GM18526 (cell line): Measurements from ENCODE around the gene TTPAL.

Experiments used
- POLR2A ChIP-seq: IDR thresholded peaks from 3 replicates; pipeline ENCODE4 v1.6.1; 2011; ENCODE audit not compliant: insufficient read length; ENCODE audit errors: extremely low read depth

TTPAL gene

DNA sequence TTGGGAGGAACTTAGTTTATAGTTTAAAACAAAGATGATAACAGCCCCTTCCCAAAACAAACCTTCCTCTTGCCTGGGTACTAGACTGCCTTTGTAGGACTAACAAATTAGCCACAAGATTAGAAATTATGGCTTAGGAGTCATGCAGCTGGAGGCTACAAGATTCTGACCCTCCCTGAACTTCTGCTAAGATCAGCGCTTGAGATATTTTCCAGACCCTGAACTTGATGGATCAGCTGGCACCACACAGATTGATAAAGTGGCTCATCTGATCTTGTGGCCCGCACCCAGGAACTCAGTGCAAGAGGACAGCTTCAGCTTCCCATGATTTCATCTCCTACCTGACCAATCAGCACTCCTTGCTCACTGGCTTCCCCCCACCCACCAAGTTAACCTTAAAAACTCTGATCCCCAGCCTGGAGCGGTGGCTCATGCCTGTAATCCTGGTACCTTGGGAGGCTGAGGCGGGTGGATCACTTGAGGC lies 52.1 kb downstream of the TTPAL start:
- no peak for TF ChIP-seq POLR2A

DNA sequence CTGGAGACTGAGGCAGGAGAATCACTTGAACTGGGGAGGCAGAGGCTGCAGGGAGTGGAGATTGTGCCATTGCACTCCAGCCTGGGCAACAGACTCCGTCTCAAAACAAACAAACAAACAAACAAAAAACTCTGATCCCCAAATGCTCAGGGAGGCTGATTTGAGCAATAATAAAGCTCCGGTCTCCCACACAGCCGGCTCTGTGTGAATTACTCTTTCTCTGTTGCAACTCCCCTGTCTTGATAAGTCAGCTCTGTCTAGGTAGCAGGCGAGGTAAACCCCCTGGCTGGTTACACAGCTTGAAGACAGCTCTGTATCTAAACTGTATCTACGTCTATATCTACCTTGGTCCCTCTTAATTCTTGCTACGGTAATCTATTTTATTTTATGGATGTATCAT lies 52.6 kb downstream of the TTPAL start:
- TF ChIP-seq POLR2A: no peak

DNA sequence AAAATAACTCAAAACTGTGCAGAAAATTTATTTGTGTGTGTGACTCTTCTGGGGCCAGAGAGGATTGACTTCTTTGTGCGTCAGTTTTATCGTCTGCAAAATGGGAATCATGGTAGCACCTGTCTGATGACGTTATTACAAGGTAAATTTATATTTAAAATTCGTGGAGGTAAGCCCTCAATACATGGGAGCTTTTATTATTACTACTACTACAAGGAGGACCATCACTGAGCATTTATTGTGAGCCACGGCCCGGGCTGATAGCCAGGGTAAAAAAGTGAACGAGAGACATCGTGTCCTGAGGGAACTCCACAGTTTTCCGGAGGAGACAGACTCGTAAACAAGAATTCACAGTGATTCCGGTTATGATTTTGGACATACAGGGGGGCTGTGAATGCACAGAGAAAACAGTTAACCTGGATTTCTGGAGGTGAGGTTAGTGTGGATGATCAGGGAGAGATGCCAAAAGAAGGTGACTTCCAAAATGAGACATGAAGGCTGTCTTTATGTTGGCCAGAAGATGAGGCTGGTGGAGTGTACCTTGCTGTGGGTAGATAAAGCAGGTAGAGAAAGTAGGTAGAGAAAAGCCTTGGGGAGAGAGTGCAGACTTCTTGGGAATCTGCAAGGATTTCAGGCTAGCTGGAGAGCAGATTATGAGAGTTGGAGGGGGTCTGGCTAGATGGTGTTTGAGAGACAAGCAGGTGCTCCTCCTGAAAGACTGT lies 56.7 kb downstream of the TTPAL start:
- no peak for TF ChIP-seq POLR2A

DNA sequence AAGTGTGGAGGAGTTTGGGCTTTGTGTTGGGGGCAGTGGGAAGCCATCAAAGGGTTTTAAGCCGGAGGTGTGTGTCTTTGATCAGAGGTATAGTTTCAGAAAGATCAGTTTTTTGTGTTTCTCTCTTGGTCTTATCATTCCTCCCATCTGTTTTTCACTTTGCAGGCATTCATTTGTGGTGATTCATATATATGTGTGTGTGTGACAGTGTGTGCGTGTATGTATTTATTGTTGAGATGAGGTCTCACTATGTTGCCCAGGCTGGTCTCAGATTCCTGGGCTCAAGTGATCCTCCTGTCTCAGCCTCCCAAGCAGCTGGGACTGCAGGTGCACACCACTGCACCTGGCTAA lies 57.3 kb downstream of the TTPAL start:
- TF ChIP-seq POLR2A: no peak

DNA sequence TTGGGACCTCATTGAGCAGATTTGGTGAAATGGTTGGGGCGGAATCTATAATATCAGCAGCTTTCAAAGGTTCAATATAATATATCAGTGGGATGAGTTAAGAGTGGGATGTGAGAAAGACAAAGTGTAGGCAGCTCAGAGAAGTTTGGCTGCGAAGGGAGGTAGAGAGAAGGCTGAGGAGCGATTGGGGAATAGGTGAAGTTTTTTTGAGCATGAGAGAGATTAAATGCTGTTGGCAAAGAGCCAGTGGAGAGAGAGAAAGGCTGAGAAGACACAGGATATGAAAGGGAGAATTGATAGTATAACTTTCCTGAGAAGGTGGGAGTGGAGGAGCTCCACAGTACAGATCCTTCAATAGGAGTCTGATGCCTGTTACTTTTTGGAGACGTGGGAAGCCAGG lies 58.3 kb downstream of the TTPAL start:
- TF ChIP-seq POLR2A: no peak

DNA sequence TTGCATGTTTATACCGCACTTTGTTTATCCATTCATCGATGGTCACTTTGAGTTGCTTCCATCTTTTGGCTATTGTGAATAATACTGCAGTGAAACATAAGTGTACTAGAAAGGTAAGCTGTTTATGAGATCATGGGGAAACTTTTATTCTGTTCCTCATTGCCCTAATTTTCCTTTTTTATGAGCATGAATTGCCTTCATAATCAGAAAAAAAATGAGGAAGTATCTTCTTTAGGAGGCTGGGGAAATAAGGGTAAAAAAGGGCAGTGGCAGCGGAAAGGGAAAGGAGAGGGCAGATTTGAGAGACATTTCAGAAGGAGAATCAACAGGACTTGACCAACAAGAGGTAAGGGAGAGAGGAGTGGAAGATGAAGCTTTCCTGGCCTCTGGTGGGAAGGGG lies 60.5 kb downstream of the TTPAL start:
- TF ChIP-seq POLR2A: no peak

DNA sequence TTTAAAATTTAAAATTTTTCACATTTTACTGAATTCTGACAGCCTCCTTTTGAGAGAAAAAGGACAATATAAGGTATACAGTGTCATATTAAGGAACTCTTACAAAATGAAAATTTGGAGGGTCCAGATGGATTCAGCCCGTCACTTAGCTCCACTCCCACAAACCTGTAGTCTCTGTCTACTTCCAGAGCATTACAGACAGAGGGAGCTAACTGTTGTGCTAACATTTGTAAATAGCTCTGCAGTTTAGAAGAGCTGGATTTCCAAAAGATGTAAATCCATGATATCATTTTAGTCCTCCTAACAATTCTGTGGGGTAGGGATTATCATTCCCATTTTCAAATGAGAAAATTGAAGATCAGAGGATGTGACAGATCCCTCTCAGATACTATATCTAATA lies 62.3 kb downstream of the TTPAL start:
- TF ChIP-seq POLR2A: no peak

DNA sequence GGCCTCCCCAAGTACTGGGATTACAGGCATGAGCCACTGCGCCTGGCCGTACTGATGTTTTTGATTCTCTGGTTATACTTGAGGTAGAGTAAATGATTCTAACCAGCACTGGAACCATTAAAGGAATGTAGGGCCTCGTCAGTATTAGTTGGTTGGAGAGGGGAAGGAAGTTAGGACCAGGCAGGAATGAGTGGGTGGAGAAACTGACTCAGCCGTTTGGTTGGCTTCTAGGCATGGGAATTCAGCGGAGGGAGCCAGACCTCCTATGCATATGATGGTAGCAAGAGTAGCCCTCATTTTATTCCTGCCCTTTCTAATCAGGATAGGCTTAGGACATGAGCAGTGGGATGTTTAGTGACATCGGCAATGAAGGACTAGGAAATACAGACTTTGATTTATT lies 65.2 kb downstream of the TTPAL start:
- no peak for TF ChIP-seq POLR2A

DNA sequence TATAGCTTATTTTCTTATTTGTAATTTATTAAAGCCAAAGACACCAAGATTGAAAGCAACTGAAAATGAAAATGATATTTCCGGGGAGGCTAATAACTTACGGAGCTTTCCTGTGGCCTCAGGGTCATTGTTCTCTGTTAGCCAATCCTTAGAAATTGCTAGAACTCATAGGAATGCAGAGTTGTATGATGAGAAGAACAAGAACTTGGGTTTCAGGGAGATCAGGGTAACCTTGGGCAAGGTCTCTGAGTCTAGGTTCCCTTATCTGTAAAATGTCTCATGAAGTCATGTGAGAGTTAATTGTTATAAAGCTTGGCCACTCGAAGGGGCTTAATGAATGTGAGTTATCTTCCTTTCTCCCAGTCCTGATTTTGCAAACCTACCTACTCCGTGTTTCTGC lies 66.3 kb downstream of the TTPAL start:
- no peak for TF ChIP-seq POLR2A

DNA sequence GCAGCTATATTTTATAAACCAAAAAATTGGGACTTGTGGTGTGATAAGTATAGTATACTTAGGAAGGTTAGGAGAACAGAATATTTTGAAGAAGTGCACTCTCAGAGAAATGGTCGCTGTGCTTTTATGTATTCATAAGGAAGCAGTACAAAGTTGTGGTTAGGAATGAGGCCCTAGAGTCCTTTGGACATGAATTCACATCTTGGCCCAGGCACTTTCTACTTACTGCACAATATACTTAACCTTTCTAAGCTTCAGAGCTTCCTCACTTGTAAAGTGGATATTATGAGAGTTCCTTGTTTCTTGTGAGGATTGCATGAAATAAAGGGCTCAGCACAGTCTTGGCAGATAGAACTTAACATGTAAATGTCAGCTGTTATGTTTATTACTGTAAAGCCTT lies 67.2 kb downstream of the TTPAL start:
- no peak for TF ChIP-seq POLR2A

DNA sequence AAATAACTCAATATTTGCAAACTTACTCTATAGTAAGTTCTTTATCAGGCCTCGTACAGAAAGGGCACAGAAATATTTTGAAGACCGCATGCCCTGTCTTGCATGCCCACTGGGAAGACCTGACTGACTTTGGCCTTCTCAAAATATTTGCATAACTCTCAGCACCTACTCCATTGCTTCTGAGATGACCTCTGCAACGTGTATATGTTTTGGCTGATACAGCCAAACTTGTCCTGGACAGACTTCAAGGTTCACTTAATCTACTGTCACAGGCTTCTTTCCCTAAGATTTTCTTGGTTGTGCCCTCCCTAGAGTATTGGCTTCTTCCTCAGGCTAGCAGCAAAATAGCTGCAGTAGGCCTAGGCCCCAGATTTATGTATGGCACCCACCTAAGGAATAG lies 67.7 kb downstream of the TTPAL start:
- TF ChIP-seq POLR2A: no peak
